Endodermal cell (in vitro differentiated cells): Measurements from ENCODE around the gene TPSB2. TPM values are rescaled to one million over a fixed set of nuclear protein-coding genes. Genes with fewer than 3 reads are reported as not detected.

Experiments used
- DNase-seq: peaks from one replicate; pipeline ENCODE4 v3.0.0-alpha.2; 2017
- H3K27ac ChIP-seq: 2 replicates; pipeline ENCODE4 v1.5.1; 2013; ENCODE audit warnings: mild to moderate bottlenecking, low read depth, low read length, moderate library complexity
- H3K27me3 ChIP-seq: 2 replicates; pipeline ENCODE4 v1.6.1; 2013; ENCODE audit warnings: mild to moderate bottlenecking, low read length, moderate library complexity; ENCODE audit not compliant: insufficient read depth, control insufficient read depth, poor library complexity, severe bottlenecking
- H3K36me3 ChIP-seq: 2 replicates; pipeline ENCODE4 v1.7.0; 2013; ENCODE audit warnings: mild to moderate bottlenecking, low read length, moderate library complexity; ENCODE audit not compliant: control insufficient read depth, insufficient read depth
- H3K4me1 ChIP-seq: one replicate; pipeline ENCODE4 v1.7.0; 2013; ENCODE audit warnings: low read length; ENCODE audit not compliant: control insufficient read depth, insufficient read depth
- H3K4me3 ChIP-seq: 2 replicates; pipeline ENCODE4 v1.5.1; 2013; ENCODE audit warnings: mild to moderate bottlenecking, low read length, moderate library complexity
- H3K9ac ChIP-seq: 2 replicates; pipeline ENCODE4 v1.6.1; 2013; ENCODE audit warnings: mild to moderate bottlenecking, low read length, moderate library complexity; ENCODE audit not compliant: poor library complexity, severe bottlenecking; ENCODE audit errors: extremely low read depth
- H3K9me3 ChIP-seq: 2 replicates; pipeline ENCODE4 v1.6.1; 2013; ENCODE audit warnings: mild to moderate bottlenecking, low read length, moderate library complexity; ENCODE audit not compliant: control insufficient read depth
- H3K27ac Mint-ChIP-seq: 2 replicates; pipeline ENCODE4 v1.8.0; 2020; ENCODE audit warnings: mixed read lengths
- H3K27me3 Mint-ChIP-seq: 2 replicates; pipeline ENCODE4 v1.8.0; 2021; ENCODE audit warnings: mild to moderate bottlenecking, mixed read lengths; ENCODE audit not compliant: insufficient read depth
- H3K36me3 Mint-ChIP-seq: 2 replicates; pipeline ENCODE4 v1.8.0; 2020; ENCODE audit warnings: low read depth, mixed read lengths
- H3K4me1 Mint-ChIP-seq: 2 replicates; pipeline ENCODE4 v1.8.0; 2020; ENCODE audit warnings: mixed read lengths
- H3K4me3 Mint-ChIP-seq: 2 replicates; pipeline ENCODE4 v1.8.0; 2020; ENCODE audit warnings: mild to moderate bottlenecking, moderate library complexity, mixed read lengths
- H3K9me3 Mint-ChIP-seq: 2 replicates; pipeline ENCODE4 v1.8.0; 2020; ENCODE audit warnings: mild to moderate bottlenecking, mixed read lengths
- CTCF ChIP-seq: fragments of 200-600 bp; sonication (generic); conservative IDR thresholded peaks from 2 replicates; pipeline ENCODE4 v1.5.0; 2021; ENCODE audit warnings: antibody characterized with exemption, mild to moderate bottlenecking
- WGBS, 2 experiments: methylation state at CpG; one replicate each; pipeline versions ENCODE4 v1.1.5 to v1.1.7; 2013; ENCODE audit warnings: missing lambda C conversion rate in 2 of 2, mixed read lengths in 1 of 2; ENCODE audit not compliant: insufficient coverage in 1 of 2, insufficient read length in 1 of 2; 5-methylcytosine and 5-hydroxymethylcytosine counted together
- total RNA-seq, 2 donors: library from RNA; stranded (reverse); fragmentation: NEBNext Ultra II Directional in 1 of 2; extraction: Animal tissue kit (Norgen Biotek cat#: 25700) in 1 of 2; gene quantifications; 2 replicates in 1 of 2; 3 replicates in 1 of 2; pipeline ENCODE4 v1.2.1, GENCODE V29; 2021

TPSB2 gene
- total RNA-seq, 2 donors from 2014 or later: not detected

DNA sequence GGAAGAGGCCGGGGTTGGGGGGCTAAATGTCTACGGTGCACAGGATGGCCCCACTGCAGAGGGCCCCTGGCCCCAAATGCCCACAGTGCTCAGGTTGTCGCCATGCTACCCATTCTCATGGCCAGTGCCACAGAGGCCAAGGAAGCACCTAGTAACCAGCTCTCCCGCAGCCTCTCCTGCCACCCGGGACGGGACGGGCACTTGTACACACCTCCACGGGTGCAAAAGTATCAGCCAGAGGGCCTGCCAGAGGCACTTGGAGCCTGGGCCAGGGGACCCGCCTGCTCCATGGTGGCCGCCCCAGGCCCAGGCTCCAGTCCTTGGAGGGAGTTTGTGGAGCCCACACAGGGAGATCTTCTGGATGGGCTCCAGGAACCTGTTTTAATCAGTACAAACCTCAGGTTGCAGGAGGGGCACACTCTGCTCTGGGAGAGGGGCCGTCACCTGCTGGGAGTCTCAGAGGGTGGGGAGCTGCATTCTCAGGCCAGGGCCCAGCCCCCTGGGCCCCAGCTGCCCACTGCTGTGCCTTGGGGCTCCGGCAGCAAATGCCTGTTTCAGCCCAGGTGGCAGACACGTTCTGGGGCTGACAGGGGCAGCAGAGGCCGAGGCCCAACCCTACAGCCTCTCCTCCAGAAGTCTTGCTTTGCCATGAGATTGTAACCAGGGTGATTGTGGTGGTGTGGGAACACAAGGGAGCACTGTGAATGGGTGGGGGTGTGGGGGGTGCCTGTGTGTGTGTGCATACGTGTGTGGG lies 33.8 kb upstream of the TPSB2 start:
- no peaks in the 10 kb centered on the region for H3K9me3 ChIP-seq
- H3K9ac ChIP-seq: no peak overlapping the region
- H3K36me3 ChIP-seq: no peaks in the 10 kb centered on the region
- WGBS, 2 experiments: 88 to 93% methylated on average over 8 to 15 of the region's 15 CpGs
- no peak overlapping the region for H3K4me3 ChIP-seq
- peaks cover 33% of the 10 kb centered on the region for H3K27me3 ChIP-seq
- Mint-ChIP-seq H3K27ac (no peak overlapping the region), H3K9me3 (peaks cover 7% of the 10 kb centered on the region), H3K36me3 (no peaks in the 10 kb centered on the region), H3K27me3 (peaks cover 9% of the 10 kb centered on the region), H3K4me3 (no peak overlapping the region), H3K4me1 (no peaks in the 10 kb centered on the region)
- DNase-seq: no peak
- no peak for TF ChIP-seq CTCF
- H3K4me1 ChIP-seq: no peaks in the 10 kb centered on the region
- H3K27ac ChIP-seq: no peak overlapping the region

- H3K4me1 ChIP-seq: no peaks in the 10 kb centered on the region
- no peaks in the 10 kb centered on the region for H3K9me3 ChIP-seq
- no peak overlapping the region for H3K4me3 ChIP-seq
- Mint-ChIP-seq H3K9me3 (peaks cover 7% of the 10 kb centered on the region), H3K27ac (no peak overlapping the region), H3K27me3 (peaks cover 9% of the 10 kb centered on the region), H3K4me1 (no peaks in the 10 kb centered on the region), H3K36me3 (no peaks in the 10 kb centered on the region), H3K4me3 (no peak overlapping the region)
- no peak for DNase-seq
- no peaks in the 10 kb centered on the region for H3K36me3 ChIP-seq
- H3K27me3 ChIP-seq: peaks cover 35% of the 10 kb centered on the region
- WGBS, 2 experiments: 94 to 100% methylated on average over 1 to 9 of the region's 9 CpGs
- no peak overlapping the region for H3K27ac ChIP-seq
- no peak for TF ChIP-seq CTCF
- no peak overlapping the region for H3K9ac ChIP-seq
These were observed 32.9 kb upstream of the TPSB2 start for GRCh38 chr16:1262846-1263221.

DNA sequence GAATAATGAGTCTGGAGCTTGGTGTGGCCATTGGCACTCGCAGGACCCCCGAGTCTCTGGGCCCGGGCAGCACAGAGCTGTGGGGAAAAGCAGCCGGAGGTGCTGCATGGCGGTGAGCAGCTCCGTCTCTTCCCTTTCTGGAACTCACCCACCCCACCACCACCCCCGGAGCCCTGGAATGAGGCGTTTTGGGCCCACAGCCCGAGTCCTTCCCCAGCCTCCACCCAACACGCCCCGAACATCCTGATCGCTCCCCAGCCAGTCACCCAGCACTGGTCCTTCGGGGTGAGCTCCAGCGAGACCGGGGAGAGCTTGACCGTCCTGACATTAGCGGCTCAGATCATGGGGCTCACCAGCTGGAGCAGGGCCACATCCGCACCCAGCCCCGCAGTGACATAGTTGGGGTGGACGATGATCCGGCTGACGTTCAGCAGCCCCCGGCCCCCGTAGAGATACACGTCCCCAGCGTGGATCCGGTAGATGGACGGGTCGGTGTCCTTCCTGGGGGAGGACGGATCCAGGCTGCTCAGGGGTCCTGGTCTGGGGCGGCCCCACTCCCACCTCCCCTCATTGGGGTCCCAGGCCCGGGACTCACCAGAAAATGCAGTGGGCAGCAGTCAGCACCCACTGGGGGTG lies 32.3 kb upstream of the TPSB2 start:
- Histone ChIP-seq H3K9me3 (no peaks in the 10 kb centered on the region), H3K27ac (no peak overlapping the region), H3K4me3 (no peak overlapping the region), H3K9ac (no peak overlapping the region), H3K27me3 (peaks cover 35% of the 10 kb centered on the region), H3K4me1 (no peaks in the 10 kb centered on the region), H3K36me3 (no peaks in the 10 kb centered on the region)
- WGBS, 2 experiments: 92 to 96% methylated on average over 21 to 32 of the region's 32 CpGs
- H3K4me3 Mint-ChIP-seq: no peak overlapping the region
- peaks cover 9% of the 10 kb centered on the region for H3K27me3 Mint-ChIP-seq
- H3K27ac Mint-ChIP-seq: no peak overlapping the region
- no peaks in the 10 kb centered on the region for H3K36me3 Mint-ChIP-seq
- DNase-seq: no peak
- no peak for TF ChIP-seq CTCF
- peaks cover 7% of the 10 kb centered on the region for H3K9me3 Mint-ChIP-seq
- H3K4me1 Mint-ChIP-seq: no peaks in the 10 kb centered on the region
